HEK293 (cell line): ENCODE results near the gene EPHA6.

ENCODE experiments used
- CTCF ChIA-PET: fragments of 350-600 bp; formaldehyde crosslinking; extraction: SDS; loops from one replicate; lab custom pipeline; 2021; ENCODE audit warnings: antibody characterized with exemption; lab: Yijun Ruan, JAX
- POLR2A ChIA-PET: fragments of 300-600 bp; formaldehyde crosslinking; extraction: SDS; loops from one replicate; lab custom pipeline; 2020; ENCODE audit warnings: antibody characterized with exemption, inconsistent platforms; lab: Yijun Ruan, JAX
- H3K27ac ChIP-seq: fragments of 200-500 bp; sonication (Bioruptor generic); 2 replicates; pipeline ENCODE4 v1.5.1; 2014; ENCODE audit warnings: low read depth, low read length, control low read depth, inconsistent platforms; ENCODE audit errors: extremely low read depth
- H3K36me3 ChIP-seq, 2 experiments: fragments of 200-500 bp in 1 of 2; sonication (Bioruptor generic) in 1 of 2; 1 replicate in 1 of 2; 2 replicates in 1 of 2; pipeline ENCODE4 v1.5.1; 2014 to 2017; ENCODE audit warnings: inconsistent platforms in 2 of 2, low read length in 2 of 2; ENCODE audit not compliant: control insufficient read depth in 2 of 2, insufficient read depth in 1 of 2
- H3K4me1 ChIP-seq: fragments of 200-500 bp; sonication (Bioruptor generic); 2 replicates; pipeline ENCODE4 v1.5.1; 2014; ENCODE audit warnings: mild to moderate bottlenecking, low read length, inconsistent platforms; ENCODE audit not compliant: control insufficient read depth, insufficient read depth
- H3K4me3 ChIP-seq: 2 replicates; pipeline ENCODE4 v1.5.1; 2011; ENCODE audit warnings: low read depth, mild to moderate bottlenecking, control low read depth, low read length, moderate library complexity
- H3K9me3 ChIP-seq: fragments of 200-500 bp; sonication (Bioruptor generic); 2 replicates; pipeline ENCODE4 v1.5.1; 2014; ENCODE audit warnings: low read depth, low read length, inconsistent platforms; ENCODE audit not compliant: control insufficient read depth, insufficient read depth
- CTCF ChIP-seq: fragments of 450-650 bp; formaldehyde crosslinking; IDR thresholded peaks from 2 replicates; pipeline ENCODE4 v1.5.1; 2016; ENCODE audit warnings: missing biosample characterization, missing genetic modification characterization
- KLF16 ChIP-seq: fragments of 450-650 bp; formaldehyde crosslinking; IDR thresholded peaks from 2 replicates; pipeline ENCODE4 v1.5.1; 2017; ENCODE audit warnings: missing biosample characterization, missing genetic modification characterization
- KLF9 ChIP-seq: fragments of 450-650 bp; formaldehyde crosslinking; IDR thresholded peaks from 2 replicates; pipeline ENCODE4 v1.5.1; 2016; ENCODE audit warnings: missing biosample characterization, missing genetic modification characterization, low read depth
- MEIS1 ChIP-seq: sonication (generic); formaldehyde crosslinking; IDR thresholded peaks from 2 replicates; pipeline ENCODE4 v1.8.1; 2022; ENCODE audit warnings: missing genetic modification reagents, mild to moderate bottlenecking, borderline replicate concordance
- SP3 ChIP-seq: fragments of 450-650 bp; formaldehyde crosslinking; IDR thresholded peaks from 2 replicates; pipeline ENCODE4 v1.5.1; 2016; ENCODE audit warnings: missing biosample characterization, missing genetic modification characterization
- ZFP37 ChIP-seq: fragments of 450-650 bp; formaldehyde crosslinking; IDR thresholded peaks from 2 replicates; pipeline ENCODE4 v1.5.1; 2016; ENCODE audit warnings: missing biosample characterization, missing genetic modification characterization
- ZFP41 ChIP-seq: fragments of 450-650 bp; formaldehyde crosslinking; IDR thresholded peaks from 2 replicates; pipeline ENCODE4 v1.5.1; 2016; ENCODE audit warnings: missing biosample characterization, missing genetic modification characterization, borderline replicate concordance
- ZNF114 ChIP-seq: fragments of 450-650 bp; formaldehyde crosslinking; IDR thresholded peaks from 2 replicates; pipeline ENCODE4 v1.5.0; 2017; ENCODE audit warnings: missing biosample characterization, missing genetic modification characterization
- ZNF132 ChIP-seq: fragments of 450-650 bp; formaldehyde crosslinking; IDR thresholded peaks from 2 replicates; pipeline ENCODE4 v1.5.1; 2017; ENCODE audit warnings: missing biosample characterization, missing genetic modification characterization, borderline replicate concordance
- ZNF133 ChIP-seq: fragments of 450-650 bp; formaldehyde crosslinking; IDR thresholded peaks from 2 replicates; pipeline ENCODE4 v1.5.1; 2016; ENCODE audit warnings: missing biosample characterization, missing genetic modification characterization
- ZNF335 ChIP-seq: fragments of 450-650 bp; formaldehyde crosslinking; conservative IDR thresholded peaks from 2 replicates; pipeline ENCODE4 v1.5.1; 2016; ENCODE audit warnings: missing biosample characterization, missing genetic modification characterization
- ZNF366 ChIP-seq: fragments of 450-650 bp; formaldehyde crosslinking; conservative IDR thresholded peaks from 2 replicates; pipeline ENCODE4 v1.5.1; 2016; ENCODE audit warnings: missing biosample characterization, missing genetic modification characterization
- ZNF394 ChIP-seq: fragments of 450-650 bp; formaldehyde crosslinking; IDR thresholded peaks from 2 replicates; pipeline ENCODE4 v1.5.1; 2016; ENCODE audit warnings: missing biosample characterization, missing genetic modification characterization, mild to moderate bottlenecking, moderate library complexity, borderline replicate concordance
- ZNF513 ChIP-seq: fragments of 450-650 bp; IDR thresholded peaks from 2 replicates; pipeline ENCODE4 v1.5.1; 2018; ENCODE audit warnings: missing biosample characterization, missing genetic modification characterization
- ZNF521 ChIP-seq: fragments of 450-650 bp; formaldehyde crosslinking; IDR thresholded peaks from 2 replicates; pipeline ENCODE4 v1.5.1; 2017; ENCODE audit warnings: missing biosample characterization, mild to moderate bottlenecking, missing genetic modification characterization
- ZNF529 ChIP-seq: fragments of 450-650 bp; formaldehyde crosslinking; IDR thresholded peaks from 2 replicates; pipeline ENCODE4 v1.5.1; 2017; ENCODE audit warnings: missing genetic modification characterization, missing biosample characterization; ENCODE audit not compliant: insufficient replicate concordance
- ZNF530 ChIP-seq: fragments of 450-650 bp; formaldehyde crosslinking; IDR thresholded peaks from 2 replicates; pipeline ENCODE4 v1.5.1; 2016; ENCODE audit warnings: low read depth, missing biosample characterization, missing genetic modification characterization
- ZNF544 ChIP-seq: fragments of 450-650 bp; formaldehyde crosslinking; IDR thresholded peaks from 2 replicates; pipeline ENCODE4 v1.5.0; 2017; ENCODE audit warnings: missing biosample characterization, missing genetic modification characterization
- ZNF629 ChIP-seq: fragments of 450-650 bp; formaldehyde crosslinking; IDR thresholded peaks from 2 replicates; pipeline ENCODE4 v1.5.1; 2017; ENCODE audit warnings: missing biosample characterization, missing genetic modification characterization
- ZNF660 ChIP-seq: fragments of 450-650 bp; IDR thresholded peaks from 2 replicates; pipeline ENCODE4 v1.5.1; 2018; ENCODE audit warnings: missing biosample characterization, mild to moderate bottlenecking, missing genetic modification characterization
- ZNF692 ChIP-seq: fragments of 450-650 bp; formaldehyde crosslinking; IDR thresholded peaks from 2 replicates; pipeline ENCODE4 v1.5.1; 2016; ENCODE audit warnings: missing biosample characterization, missing genetic modification characterization
- ZSCAN16 ChIP-seq: fragments of 450-650 bp; formaldehyde crosslinking; IDR thresholded peaks from 2 replicates; pipeline ENCODE4 v1.5.1; 2016; ENCODE audit warnings: missing biosample characterization, missing genetic modification characterization
- ZXDB ChIP-seq: fragments of 450-650 bp; formaldehyde crosslinking; IDR thresholded peaks from 2 replicates; pipeline ENCODE4 v1.5.1; 2016; ENCODE audit warnings: missing biosample characterization, missing genetic modification characterization
- TF ChIP-seq, protein P1 (sequence below): sonication (generic); formaldehyde crosslinking; IDR thresholded peaks from 2 replicates; pipeline ENCODE4 v1.8.1; 2022; ENCODE audit warnings: mild to moderate bottlenecking, moderate library complexity, missing genetic modification reagents

EPHA6 gene

GRCh38 chr3:97350971-97351370 lies 536.6 kb downstream of the EPHA6 start (continued):
- no peak for TF ChIP-seq CTCF (tag by site-specific recombination)
- no peak for TF ChIP-seq ZFP41 (tag by site-specific recombination)
- TF ChIP-seq ZNF513 (tag by site-specific recombination) = no peak
- TF ChIP-seq MEIS1 (CRISPR knock-in tag) = no peak
- TF ChIP-seq ZNF521 (tag by site-specific recombination) = no peak
- no peak for TF ChIP-seq ZNF692 (tag by site-specific recombination)
- TF ChIP-seq ZNF366 (tag by site-specific recombination) = no peak
- no peak for TF ChIP-seq ZNF394 (tag by site-specific recombination)
- no peak for TF ChIP-seq KLF9
- no peak for TF ChIP-seq ZNF335 (tag by site-specific recombination)
- no peak for TF ChIP-seq ZSCAN16

DNA sequence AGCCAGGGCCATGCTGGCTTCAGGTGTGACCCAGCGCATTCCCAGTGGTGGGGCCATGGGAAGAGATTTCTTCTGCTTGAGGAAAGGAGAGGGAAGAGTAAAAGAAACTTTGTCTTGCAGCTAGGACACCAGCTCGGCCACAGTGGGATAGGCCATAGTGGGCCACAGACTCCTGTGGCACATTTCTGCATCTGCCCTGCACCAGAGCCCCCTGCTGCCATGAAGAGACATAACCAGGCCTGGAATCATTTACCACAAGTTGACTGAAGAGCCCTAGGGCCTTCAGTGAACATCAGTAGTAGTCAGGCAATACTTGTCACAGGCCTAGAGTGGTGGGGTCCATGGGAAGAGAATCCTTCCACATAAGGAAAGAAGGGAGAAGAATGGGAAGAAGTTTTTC lies 538.8 kb downstream of the EPHA6 start:
- ChIA-PET CTCF (no interaction called here), POLR2A (no interaction called here)
- no peak for TF ChIP-seq ZFP37 (tag by site-specific recombination)
- TF ChIP-seq ZNF660 (tag by site-specific recombination) = no peak
- no peak for TF ChIP-seq ZNF133 (tag by site-specific recombination)
- TF ChIP-seq ZNF544 (tag by site-specific recombination) = no peak
- TF ChIP-seq KLF16 (tag by site-specific recombination) = no peak
- no peak for TF ChIP-seq ZNF132 (tag by site-specific recombination)
- no peak for TF ChIP-seq ZNF114
- TF ChIP-seq ZXDB (tag by site-specific recombination) = no peak
- no peak for TF ChIP-seq ZNF529 (tag by site-specific recombination)
- no peak for TF ChIP-seq ZNF629 (tag by site-specific recombination)
- TF ChIP-seq ZNF530 (tag by site-specific recombination) = no peak
- TF ChIP-seq, protein P1, sequence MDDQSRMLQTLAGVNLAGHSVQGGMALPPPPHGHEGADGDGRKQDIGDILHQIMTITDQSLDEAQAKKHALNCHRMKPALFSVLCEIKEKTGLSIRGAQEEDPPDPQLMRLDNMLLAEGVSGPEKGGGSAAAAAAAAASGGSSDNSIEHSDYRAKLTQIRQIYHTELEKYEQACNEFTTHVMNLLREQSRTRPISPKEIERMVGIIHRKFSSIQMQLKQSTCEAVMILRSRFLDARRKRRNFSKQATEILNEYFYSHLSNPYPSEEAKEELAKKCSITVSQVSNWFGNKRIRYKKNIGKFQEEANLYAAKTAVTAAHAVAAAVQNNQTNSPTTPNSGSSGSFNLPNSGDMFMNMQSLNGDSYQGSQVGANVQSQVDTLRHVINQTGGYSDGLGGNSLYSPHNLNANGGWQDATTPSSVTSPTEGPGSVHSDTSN (CRISPR knock-in tag) = no peak
- TF ChIP-seq SP3 = no peak
- no peaks in the 10 kb centered on the region for H3K4me1 ChIP-seq
- H3K27ac ChIP-seq = no peak overlapping the region
- no peak overlapping the region for H3K4me3 ChIP-seq
- no peaks in the 10 kb centered on the region for H3K9me3 ChIP-seq
- no peaks in the 10 kb centered on the region for H3K36me3 ChIP-seq
